Lung (tissue), 12 donors: ENCODE results near the gene WNT16. TPM values are rescaled to one million over a fixed set of nuclear protein-coding genes. Genes with fewer than 3 reads are reported as not detected.

Source experiments
- ATAC-seq: fragments of 200-7000 bp; cut with Tn5 transposase; one replicate; pipeline ENCODE4 v1.9.1; 2020; ENCODE audit warnings: moderate number of reproducible peaks; ENCODE audit not compliant: insufficient read depth, low FRiP score
- DNase-seq, 3 donors: peaks; one replicate each; pipeline ENCODE4 v3.0.0-alpha.2; 2013 to 2017
- H3K27ac ChIP-seq, 2 donors: one replicate each; pipeline ENCODE4 v1.5.1; 2013; ENCODE audit warnings: mild to moderate bottlenecking in 2 of 2, moderate library complexity in 2 of 2, control low read depth in 1 of 2, inconsistent platforms in 1 of 2, low read depth in 1 of 2, low read length in 1 of 2
- H3K27me3 ChIP-seq, 3 donors: one replicate each; pipeline ENCODE4 v1.5.1; 2013; ENCODE audit warnings: low read length in 2 of 3; ENCODE audit not compliant: control insufficient read depth in 3 of 3, insufficient read depth in 3 of 3
- H3K36me3 ChIP-seq, 4 donors: one replicate each; pipeline ENCODE4 v1.5.1; 2013; ENCODE audit warnings: low read length in 4 of 4, mild to moderate bottlenecking in 1 of 4, moderate library complexity in 1 of 4; ENCODE audit not compliant: control insufficient read depth in 4 of 4, insufficient read depth in 4 of 4
- H3K4me1 ChIP-seq, 5 donors: one replicate each; pipeline ENCODE4 v1.5.1; 2013; ENCODE audit warnings: low read length in 5 of 5, mild to moderate bottlenecking in 2 of 5, moderate library complexity in 1 of 5; ENCODE audit not compliant: control insufficient read depth in 5 of 5, insufficient read depth in 5 of 5
- H3K4me3 ChIP-seq: one replicate; pipeline ENCODE4 v1.5.1; 2013; ENCODE audit warnings: mild to moderate bottlenecking, control low read depth, moderate library complexity
- H3K9ac ChIP-seq, 2 donors: one replicate each; pipeline ENCODE4 v1.5.1; 2013; ENCODE audit warnings: low read length in 2 of 2, control low read depth in 1 of 2; ENCODE audit not compliant: insufficient read depth in 1 of 2
- H3K9me3 ChIP-seq, 4 donors: one replicate each; pipeline ENCODE4 v1.5.1; 2013; ENCODE audit warnings: low read length in 3 of 4, mild to moderate bottlenecking in 1 of 4, moderate library complexity in 1 of 4; ENCODE audit not compliant: control insufficient read depth in 4 of 4, insufficient read depth in 3 of 4
- CTCF ChIP-seq: IDR thresholded peaks from 2 replicates; pipeline ENCODE4 v1.5.1; 2012; ENCODE audit warnings: mild to moderate bottlenecking; ENCODE audit errors: control extremely low read depth, extremely low read depth
- WGBS, 2 donors: extraction: QIAGEN DNeasy Blood & Tissue Kit; methylation state at CpG; one replicate each; pipeline ENCODE4 v1.1.7; 2013; 5-methylcytosine and 5-hydroxymethylcytosine counted together
- polyA plus RNA-seq, 2 donors: library from polyadenylated mRNA; stranded (reverse); fragments of 200-250 nt; gene quantifications; one replicate each; pipeline ENCODE4 v1.2.1, GENCODE V29; 2013
- total RNA-seq, 2 donors: library from RNA; depleted of rRNA in 1 of 2; stranded (reverse); fragments of >200 nt in 1 of 2; gene quantifications; one replicate each; pipeline ENCODE4 v1.2.1, GENCODE V29; 2014 to 2021
- donor health status: control.
- donor health status: control.
- donor health status: Bipolar disorder and iron deficiency.
- donor health status: healthy.
- donor health status: DM: yes; HTN: yes; CAD: no.

Gene WNT16
- total and polyA plus RNA-seq, 4 donors: 0.02 to 0.14 (median 0.09) TPM; not detected in 1

GRCh38 chr7:121280656-121281055, 48.1 kb upstream of the WNT16 start:
- TF ChIP-seq CTCF: no peak
- WGBS, 2 donors: 81 to 91% methylated on average over 1 of the region's 1 CpG
- no peak overlapping the region for H3K27ac ChIP-seq
- H3K9me3 ChIP-seq: peaks cover 0 to 4% (median 1%) of the 10 kb centered on the region in 4 donors
- no peak for DNase-seq
- H3K4me1 ChIP-seq: peaks cover 0 to 2% (median 0%) of the 10 kb centered on the region in 5 donors
- H3K36me3 ChIP-seq: no peaks in the 10 kb centered on the region
- H3K27me3 ChIP-seq: no peaks in the 10 kb centered on the region
- no peak for ATAC-seq
- no peak overlapping the region for H3K9ac ChIP-seq
- no peak overlapping the region for H3K4me3 ChIP-seq

DNA sequence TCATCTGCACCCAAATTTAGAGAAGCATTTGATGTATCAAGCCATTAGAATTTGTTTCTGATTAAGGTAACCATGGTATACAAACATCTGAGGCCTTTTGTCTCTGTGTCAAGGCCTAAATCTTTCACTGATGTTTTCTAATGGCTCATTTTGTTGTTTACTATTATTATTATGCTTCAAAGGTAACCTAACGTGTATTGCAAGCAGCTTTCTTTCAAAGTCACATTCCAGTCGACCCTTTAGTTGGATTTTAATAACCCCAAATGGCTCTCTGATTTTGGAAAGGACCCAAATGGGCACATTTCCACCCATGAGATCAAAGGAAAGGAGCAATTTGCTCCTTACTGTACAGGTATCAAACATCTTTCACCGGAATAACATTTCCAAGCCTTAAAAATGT, 46.7 kb upstream of the WNT16 start:
- ATAC-seq: no peak
- H3K27ac ChIP-seq: no peak overlapping the region
- H3K4me1 ChIP-seq: peaks cover 0 to 2% (median 0%) of the 10 kb centered on the region in 5 donors
- H3K9ac ChIP-seq: no peak overlapping the region
- H3K36me3 ChIP-seq: peaks cover 0 to 5% (median 2%) of the 10 kb centered on the region in 4 donors
- 55 to 74% methylated on average over 3 of the region's 3 CpGs for WGBS, 2 donors
- H3K9me3 ChIP-seq: peaks cover 0 to 4% (median 1%) of the 10 kb centered on the region in 4 donors
- no peaks in the 10 kb centered on the region for H3K27me3 ChIP-seq
- no peak for DNase-seq
- TF ChIP-seq CTCF: no peak
- no peak overlapping the region for H3K4me3 ChIP-seq

DNA sequence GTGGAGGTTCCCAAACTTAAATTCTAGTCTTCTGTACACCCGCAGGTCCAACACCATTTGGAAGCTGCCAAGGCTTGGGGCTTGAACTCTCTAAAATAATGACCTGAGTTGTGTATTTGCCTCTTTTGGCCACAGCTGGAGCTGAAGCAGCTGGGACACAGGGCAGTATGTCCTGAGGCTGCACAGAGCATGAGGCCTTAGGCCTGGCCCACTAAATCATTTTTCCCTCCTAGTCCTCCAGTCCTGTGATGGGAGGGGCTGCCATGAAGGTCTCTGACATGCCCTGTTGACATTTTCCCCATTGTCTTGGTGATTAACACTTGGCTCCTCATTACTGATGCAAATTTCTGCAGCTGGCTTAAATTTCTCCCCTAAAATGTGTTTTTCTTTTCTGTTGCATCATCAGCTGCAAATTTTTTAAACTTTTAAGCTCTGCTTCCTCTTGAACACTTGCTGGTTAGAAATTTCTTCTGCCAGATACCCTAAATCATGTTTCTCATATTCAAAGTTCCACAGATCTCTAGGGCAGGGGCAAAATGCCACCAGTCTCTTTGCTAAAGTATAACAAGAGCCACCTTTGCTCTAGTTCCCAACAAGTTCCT, 43.6 kb upstream of the WNT16 start:
- H3K36me3 ChIP-seq: peaks cover 0 to 5% (median 2%) of the 10 kb centered on the region in 4 donors
- no peak for DNase-seq
- no peak overlapping the region for H3K4me3 ChIP-seq
- 87 to 96% methylated on average over 1 of the region's 1 CpG for WGBS, 2 donors
- no peak overlapping the region for H3K9ac ChIP-seq
- H3K27me3 ChIP-seq: no peaks in the 10 kb centered on the region
- peaks cover 0 to 2% (median 0%) of the 10 kb centered on the region in 5 donors for H3K4me1 ChIP-seq
- no peak for ATAC-seq
- peaks cover 0 to 5% (median 4%) of the 10 kb centered on the region in 4 donors for H3K9me3 ChIP-seq
- H3K27ac ChIP-seq: no peak overlapping the region
- no peak for TF ChIP-seq CTCF
